Neuronal stem cell (in vitro differentiated cells): ENCODE results near the gene COIL.
"Not testable (repeated sequence)": the region's sequence is repeated elsewhere in the genome, so short reads cannot be mapped to it uniquely, and the experiment has no call there.

Experiments used
- DNase-seq: peaks from one replicate; pipeline ENCODE4 v3.0.0-alpha.2; 2013; ENCODE audit warnings: low spot score
- H2AFZ ChIP-seq: one replicate; pipeline ENCODE4 v1.6.1; 2013; ENCODE audit warnings: mild to moderate bottlenecking, low read length, inconsistent platforms
- H2AK5ac ChIP-seq: 2 replicates; pipeline ENCODE4 v1.6.1; 2013; ENCODE audit warnings: low read depth, mild to moderate bottlenecking, inconsistent platforms, low read length, moderate library complexity, mixed read lengths
- H2BK120ac ChIP-seq: 2 replicates; pipeline ENCODE4 v1.6.1; 2013; ENCODE audit warnings: low read depth, mild to moderate bottlenecking, inconsistent platforms, low read length, moderate library complexity, mixed read lengths
- H2BK12ac ChIP-seq: one replicate; pipeline ENCODE4 v1.6.1; 2013; ENCODE audit warnings: low read length, inconsistent platforms
- H2BK15ac ChIP-seq: 2 replicates; pipeline ENCODE4 v1.6.1; 2013; ENCODE audit warnings: mild to moderate bottlenecking, low read length, inconsistent platforms, mixed read lengths
- H2BK5ac ChIP-seq: one replicate; pipeline ENCODE4 v1.6.1; 2013; ENCODE audit warnings: inconsistent platforms, mild to moderate bottlenecking, low read length, moderate library complexity
- H3K14ac ChIP-seq: one replicate; pipeline ENCODE4 v1.6.1; 2013; ENCODE audit warnings: low read length, inconsistent platforms
- H3K18ac ChIP-seq: 2 replicates; pipeline ENCODE4 v1.6.1; 2013; ENCODE audit warnings: low read length, inconsistent platforms
- H3K23ac ChIP-seq: 2 replicates; pipeline ENCODE4 v1.6.1; 2013; ENCODE audit warnings: low read depth, mild to moderate bottlenecking, mixed read lengths, low read length, inconsistent platforms; ENCODE audit not compliant: poor library complexity
- H3K27ac ChIP-seq: replicated peaks from 3 replicates; pipeline ENCODE4 v1.5.1; 2013; ENCODE audit warnings: low read length, inconsistent platforms
- H3K27me3 ChIP-seq, 3 experiments: 2 replicates each; pipeline ENCODE4 v1.6.1; 2013; ENCODE audit warnings: low read length in 3 of 3, mild to moderate bottlenecking in 2 of 3, inconsistent platforms in 1 of 3, low read depth in 1 of 3, mixed read lengths in 1 of 3, moderate library complexity in 1 of 3; ENCODE audit not compliant: control insufficient read depth in 3 of 3, insufficient read depth in 3 of 3
- H3K36me3 ChIP-seq, 2 donors: replicated peaks in 1 of 2; 2 replicates each; pipeline ENCODE4 v1.6.1; 2013; ENCODE audit warnings: low read length in 2 of 2; ENCODE audit not compliant: control insufficient read depth in 2 of 2, insufficient read depth in 2 of 2
- H3K4ac ChIP-seq: 2 replicates; pipeline ENCODE4 v1.6.1; 2013; ENCODE audit warnings: inconsistent platforms, mild to moderate bottlenecking, low read length, moderate library complexity
- H3K4me1 ChIP-seq, 2 donors: 1 replicate in 1 of 2; 2 replicates in 1 of 2; pipeline ENCODE4 v1.6.1; 2013; ENCODE audit warnings: low read length in 2 of 2, low read depth in 1 of 2; ENCODE audit not compliant: control insufficient read depth in 2 of 2, insufficient read depth in 1 of 2
- H3K4me2 ChIP-seq: one replicate; pipeline ENCODE4 v1.6.1; 2013; ENCODE audit warnings: mild to moderate bottlenecking, low read length, inconsistent platforms; ENCODE audit not compliant: insufficient read depth, poor library complexity, severe bottlenecking
- H3K4me3 ChIP-seq, 2 donors: 2 replicates each; pipeline ENCODE4 v1.5.1; 2013; ENCODE audit warnings: low read length in 2 of 2, mild to moderate bottlenecking in 2 of 2, inconsistent platforms in 1 of 2, moderate library complexity in 1 of 2
- H3K79me1 ChIP-seq: one replicate; pipeline ENCODE4 v1.6.1; 2013; ENCODE audit warnings: low read depth, mild to moderate bottlenecking, inconsistent platforms, low read length, moderate library complexity
- H3K9ac ChIP-seq: one replicate; pipeline ENCODE4 v1.6.1; 2013; ENCODE audit warnings: mild to moderate bottlenecking, low read depth, low read length, inconsistent platforms; ENCODE audit not compliant: poor library complexity
- H3K9me3 ChIP-seq, 2 donors: replicated peaks in 1 of 2; 2 replicates each; pipeline versions ENCODE3 to v1.6.1; 2013; ENCODE audit warnings: low read length in 2 of 2, mild to moderate bottlenecking in 2 of 2, inconsistent platforms in 1 of 2, low read depth in 1 of 2, mixed read lengths in 1 of 2, moderate library complexity in 1 of 2; ENCODE audit not compliant: control insufficient read depth in 2 of 2, insufficient read depth in 1 of 2
- H4K8ac ChIP-seq: one replicate; pipeline ENCODE4 v1.6.1; 2013; ENCODE audit warnings: low read depth, mild to moderate bottlenecking, inconsistent platforms, low read length, moderate library complexity
- H4K91ac ChIP-seq: one replicate; pipeline ENCODE4 v1.6.1; 2013; ENCODE audit warnings: low read length, low read depth, mild to moderate bottlenecking, inconsistent platforms; ENCODE audit not compliant: poor library complexity
- WGBS, 2 donors: extraction: QIAGEN DNeasy Blood & Tissue Kit; methylation state at CpG; one replicate each; pipeline ENCODE4 v1.1.7; 2013; ENCODE audit warnings: missing lambda C conversion rate in 2 of 2, mixed read lengths in 1 of 2; ENCODE audit not compliant: insufficient read length in 2 of 2, insufficient replicate concordance in 1 of 2; ENCODE audit errors: extremely low coverage in 2 of 2; 5-methylcytosine and 5-hydroxymethylcytosine counted together

The COIL gene

DNA sequence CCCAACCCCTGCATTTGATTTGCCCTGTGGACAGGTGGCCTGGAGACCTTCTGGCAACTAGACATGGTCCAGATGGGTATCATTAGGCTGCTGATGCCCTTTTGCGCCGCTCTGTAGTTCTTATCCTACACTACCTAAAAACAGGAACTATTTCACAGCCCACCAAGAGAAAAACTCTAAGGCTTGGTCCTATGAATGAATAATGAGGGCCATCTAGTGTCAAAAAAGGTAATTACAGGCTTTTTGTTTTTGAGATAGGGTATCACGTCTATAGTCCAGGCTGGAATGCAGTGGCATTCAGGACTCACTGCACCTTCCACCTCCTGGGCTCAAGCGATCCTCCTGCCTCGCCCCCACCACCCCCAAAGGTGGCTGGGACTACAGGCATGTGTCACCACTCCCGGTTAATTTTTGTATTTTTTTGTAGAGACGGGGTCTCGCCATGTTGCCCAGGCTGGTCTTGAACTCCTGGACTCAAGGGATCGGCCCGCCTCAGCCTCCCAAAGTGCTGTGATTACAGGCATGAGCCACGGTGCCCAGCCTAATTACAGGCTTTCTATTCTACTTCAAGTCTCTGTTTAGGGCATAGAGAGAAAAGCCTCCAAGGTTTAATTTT, 20.9 kb downstream of the COIL start:
- no peak overlapping the region for H4K8ac ChIP-seq
- no peak overlapping the region for H2AFZ ChIP-seq
- H3K9me3 ChIP-seq, result no peaks in the 10 kb centered on the region
- H2BK5ac ChIP-seq, result no peak overlapping the region
- H2BK120ac ChIP-seq, result no peak overlapping the region
- H3K9ac ChIP-seq, result no peak overlapping the region
- no peaks in the 10 kb centered on the region for H3K27me3 ChIP-seq
- H3K4me3 ChIP-seq, result no peak overlapping the region
- WGBS, 2 donors, result no CpG with 5 or more reads among the region's 11 CpGs
- H3K4me1 ChIP-seq, result no peaks in the 10 kb centered on the region
- H2BK15ac ChIP-seq, result no peak overlapping the region
- no peak overlapping the region for H3K4me2 ChIP-seq
- no peak overlapping the region for H3K23ac ChIP-seq
- H2BK12ac ChIP-seq, result no peak overlapping the region
- peaks cover 21 to 93% of the 10 kb centered on the region in 2 donors for H3K36me3 ChIP-seq
- H2AK5ac ChIP-seq, result no peak overlapping the region
- DNase-seq, result peak; percentile 66
- H3K27ac ChIP-seq, result no peak overlapping the region
- no peaks in the 10 kb centered on the region for H3K79me1 ChIP-seq
- H3K14ac ChIP-seq, result no peak overlapping the region
- H3K18ac ChIP-seq, result no peak overlapping the region
- no peak overlapping the region for H3K4ac ChIP-seq
- H4K91ac ChIP-seq, result no peak overlapping the region

DNA sequence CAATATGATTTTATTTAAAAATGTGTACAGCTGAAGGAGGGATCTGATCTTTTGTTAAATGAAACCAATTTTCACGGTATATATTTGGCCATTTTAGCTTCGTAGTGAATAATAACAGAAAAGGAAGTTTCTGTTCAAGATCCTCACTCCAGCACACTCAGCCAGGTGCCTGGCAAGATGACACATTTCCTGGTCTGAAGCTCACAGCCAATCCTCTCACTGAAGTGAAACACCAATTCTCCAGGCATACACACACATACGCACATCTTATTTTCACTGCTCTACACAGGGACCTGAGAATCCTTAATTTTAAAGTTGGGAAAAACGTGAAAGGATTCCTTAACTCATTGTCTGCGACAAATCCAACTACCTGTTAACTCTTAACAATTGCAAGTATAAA, 22.6 kb downstream of the COIL start:
- H3K23ac ChIP-seq, H3K4me1 ChIP-seq, H3K18ac ChIP-seq, H4K8ac ChIP-seq, H3K4me2 ChIP-seq, H2AK5ac ChIP-seq, H3K27me3 ChIP-seq, H3K9ac ChIP-seq, H3K14ac ChIP-seq, H3K4ac ChIP-seq, H2BK120ac ChIP-seq, H2AFZ ChIP-seq, DNase-seq, H3K79me1 ChIP-seq, H3K9me3 ChIP-seq, H2BK5ac ChIP-seq, H3K4me3 ChIP-seq, H2BK12ac ChIP-seq, H2BK15ac ChIP-seq, H3K27ac ChIP-seq, H4K91ac ChIP-seq: not testable (repeated sequence)
- H3K36me3 ChIP-seq, result peaks cover 18 to 90% of the 10 kb centered on the region in 2 donors
- WGBS, 2 donors, result no CpG with 5 or more reads among the region's 5 CpGs

GRCh38 chr17:56937687-56938086, 23.2 kb downstream of the COIL start:
- Histone ChIP-seq H3K27ac (no peak overlapping the region), H3K4me1 (no peaks in the 10 kb centered on the region), H3K23ac (no peak overlapping the region), H4K8ac (no peak overlapping the region), H3K9ac (no peak overlapping the region), H2BK120ac (no peak overlapping the region), H2AFZ (no peak overlapping the region), H2BK12ac (no peak overlapping the region), H3K79me1 (no peaks in the 10 kb centered on the region), H3K18ac (no peak overlapping the region), H3K4me3 (no peak overlapping the region), H3K9me3 (peaks cover under 1 to 3% of the 10 kb centered on the region in 2 donors), H3K14ac (no peak overlapping the region), H2BK15ac (no peak overlapping the region), H2BK5ac (no peak overlapping the region), H4K91ac (no peak overlapping the region), H3K4ac (no peak overlapping the region), H3K36me3 (peaks cover 17 to 85% of the 10 kb centered on the region in 2 donors), H3K27me3 (no peaks in the 10 kb centered on the region), H3K4me2 (no peak overlapping the region), H2AK5ac (no peak overlapping the region)
- no peak for DNase-seq
- no CpG with 5 or more reads among the region's 2 CpGs for WGBS, 2 donors

DNA sequence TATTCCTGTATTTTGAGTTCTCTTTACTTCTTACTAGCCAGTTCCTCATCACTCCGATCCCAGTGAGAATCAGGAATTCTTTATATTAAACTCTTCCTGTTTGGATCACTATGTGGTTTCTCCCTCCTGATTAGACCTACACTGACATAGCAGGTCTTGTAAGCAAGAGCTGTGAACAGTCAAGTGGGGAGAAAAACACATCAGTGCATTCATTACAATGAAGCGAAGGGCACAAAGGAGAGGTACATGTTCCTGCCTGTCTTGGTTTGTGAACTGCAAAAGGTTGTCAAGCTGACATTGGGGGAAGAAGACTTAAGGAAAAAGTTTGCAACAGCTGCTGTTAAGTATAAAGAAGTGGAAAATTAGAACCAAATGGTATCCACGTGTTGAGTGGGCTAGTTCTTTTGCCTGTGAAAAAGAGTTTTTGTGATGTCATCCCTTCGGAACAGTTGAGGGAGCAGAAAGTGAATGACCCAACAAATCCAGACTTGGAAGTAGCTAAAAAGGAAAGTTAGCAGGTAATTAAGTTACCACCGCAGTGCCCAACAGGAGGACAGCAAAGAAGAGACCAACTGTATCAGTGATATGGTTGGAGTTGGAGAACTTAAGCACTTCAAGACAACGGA, 24.0 kb downstream of the COIL start:
- H2BK15ac ChIP-seq, result no peak overlapping the region
- H3K4me1 ChIP-seq, result no peaks in the 10 kb centered on the region
- no peak overlapping the region for H4K8ac ChIP-seq
- no peaks in the 10 kb centered on the region for H3K79me1 ChIP-seq
- H3K36me3 ChIP-seq, result peaks cover 18 to 77% of the 10 kb centered on the region in 2 donors
- no peak overlapping the region for H3K4me2 ChIP-seq
- H4K91ac ChIP-seq, result no peak overlapping the region
- H2AFZ ChIP-seq, result no peak overlapping the region
- no peak for DNase-seq
- no peak overlapping the region for H3K27ac ChIP-seq
- peaks cover 2 to 3% of the 10 kb centered on the region in 2 donors for H3K9me3 ChIP-seq
- no peak overlapping the region for H2BK5ac ChIP-seq
- H2BK120ac ChIP-seq, result no peak overlapping the region
- H3K4me3 ChIP-seq, result no peak overlapping the region
- no peak overlapping the region for H3K4ac ChIP-seq
- no peak overlapping the region for H3K14ac ChIP-seq
- H3K27me3 ChIP-seq, result no peaks in the 10 kb centered on the region
- WGBS, 2 donors, result no CpG with 5 or more reads among the region's 6 CpGs
- no peak overlapping the region for H3K18ac ChIP-seq
- no peak overlapping the region for H2BK12ac ChIP-seq
- H2AK5ac ChIP-seq, result no peak overlapping the region
- no peak overlapping the region for H3K9ac ChIP-seq
- no peak overlapping the region for H3K23ac ChIP-seq
